Liver (tissue), 9 donors: Measurements from ENCODE around the gene ORAI2. TPM values are rescaled to one million over a fixed set of nuclear protein-coding genes. Genes with fewer than 3 reads are reported as not detected.

Experiments
- DNase-seq: peaks from one replicate; pipeline ENCODE4 v3.0.0-alpha.2; 2017; ENCODE audit warnings: low spot score
- H3K27ac ChIP-seq, 2 donors: one replicate each; pipeline ENCODE4 v1.7.0; 2013; ENCODE audit warnings: inconsistent platforms in 2 of 2, low read length in 2 of 2, control low read depth in 1 of 2, low read depth in 1 of 2, mild to moderate bottlenecking in 1 of 2
- H3K27me3 ChIP-seq, 4 donors: one replicate each; pipeline versions ENCODE4 v1.6.1 to v1.7.0; 2013; ENCODE audit warnings: low read length in 3 of 4, inconsistent platforms in 1 of 4, mild to moderate bottlenecking in 1 of 4, moderate library complexity in 1 of 4; ENCODE audit not compliant: control insufficient read depth in 4 of 4, insufficient read depth in 4 of 4
- H3K36me3 ChIP-seq, 4 donors: one replicate each; pipeline versions ENCODE4 v1.6.1 to v1.7.0; 2013; ENCODE audit warnings: low read length in 3 of 4, mild to moderate bottlenecking in 3 of 4, low read depth in 1 of 4, moderate library complexity in 1 of 4; ENCODE audit not compliant: control insufficient read depth in 4 of 4, insufficient read depth in 3 of 4
- H3K4me1 ChIP-seq, 4 donors: one replicate each; pipeline versions ENCODE4 v1.6.1 to v1.7.0; 2013; ENCODE audit warnings: low read length in 3 of 4, mild to moderate bottlenecking in 3 of 4, moderate library complexity in 1 of 4; ENCODE audit not compliant: control insufficient read depth in 4 of 4, insufficient read depth in 4 of 4
- H3K4me3 ChIP-seq, 3 donors: one replicate each; pipeline versions ENCODE4 v1.6.1 to v1.7.0; 2013; ENCODE audit warnings: low read length in 3 of 3, control low read depth in 1 of 3, low read depth in 1 of 3, mild to moderate bottlenecking in 1 of 3
- H3K9ac ChIP-seq, 2 donors: one replicate each; pipeline ENCODE4 v1.7.0; 2013; ENCODE audit warnings: low read length in 2 of 2, mild to moderate bottlenecking in 2 of 2, moderate library complexity in 2 of 2, control low read depth in 1 of 2, low read depth in 1 of 2
- H3K9me3 ChIP-seq, 4 donors: one replicate each; pipeline versions ENCODE4 v1.6.1 to v1.7.0; 2013; ENCODE audit warnings: low read length in 3 of 4; ENCODE audit not compliant: control insufficient read depth in 4 of 4
- EGR1 ChIP-seq, 2 donors: IDR thresholded peaks; 2 replicates each; pipeline ENCODE4 v1.6.1; 2016 to 2018; ENCODE audit warnings: antibody characterized with exemption in 2 of 2, low read depth in 2 of 2
- FOXA1 ChIP-seq: IDR thresholded peaks from 2 replicates; pipeline ENCODE4 v1.6.1; 2016; ENCODE audit warnings: antibody characterized with exemption
- FOXA2 ChIP-seq: IDR thresholded peaks from 2 replicates; pipeline ENCODE4 v1.6.1; 2016; ENCODE audit warnings: antibody characterized with exemption
- GABPA ChIP-seq, 2 donors: IDR thresholded peaks in 1 of 2; conservative IDR thresholded peaks in 1 of 2; 2 replicates each; pipeline ENCODE4 v1.6.1; 2016; ENCODE audit warnings: antibody characterized with exemption in 2 of 2, mild to moderate bottlenecking in 1 of 2, moderate library complexity in 1 of 2
- HNF4A ChIP-seq, 2 donors: conservative IDR thresholded peaks; 2 replicates each; pipeline ENCODE4 v1.6.1; 2016; ENCODE audit warnings: antibody characterized with exemption in 2 of 2, mild to moderate bottlenecking in 2 of 2
- NR2F2 ChIP-seq: IDR thresholded peaks from 2 replicates; pipeline ENCODE4 v1.6.1; 2016; ENCODE audit warnings: antibody characterized with exemption
- RAD21 ChIP-seq, 2 donors: IDR thresholded peaks; 2 replicates each; pipeline ENCODE4 v1.6.1; 2016; ENCODE audit warnings: antibody characterized with exemption in 2 of 2, mild to moderate bottlenecking in 2 of 2
- RXRA ChIP-seq, 2 donors: IDR thresholded peaks; 2 replicates each; pipeline ENCODE4 v1.6.1; 2017 to 2018; ENCODE audit warnings: antibody characterized with exemption in 2 of 2, mild to moderate bottlenecking in 1 of 2
- SP1 ChIP-seq: IDR thresholded peaks from 2 replicates; pipeline ENCODE4 v1.6.1; 2018; ENCODE audit warnings: antibody characterized with exemption, mild to moderate bottlenecking
- TAF1 ChIP-seq: conservative IDR thresholded peaks from 2 replicates; pipeline ENCODE4 v1.6.1; 2016; ENCODE audit warnings: antibody characterized with exemption, mild to moderate bottlenecking
- YY1 ChIP-seq: IDR thresholded peaks from 2 replicates; pipeline ENCODE4 v1.6.1; 2016; ENCODE audit warnings: antibody characterized with exemption, mild to moderate bottlenecking
- WGBS: extraction: QIAGEN DNeasy Blood & Tissue Kit; methylation state at CpG from one replicate; pipeline ENCODE4 v1.1.7; 2013; 5-methylcytosine and 5-hydroxymethylcytosine counted together
- polyA plus RNA-seq, 2 donors: library from polyadenylated mRNA; stranded (reverse) in 1 of 2; unstranded in 1 of 2; fragments of 200-250 nt in 1 of 2; fragments of >200 nt in 1 of 2; fragmentation: Nextera tagmentation in 1 of 2; extraction: Ambion mirVana in 1 of 2; gene quantifications; one replicate each; pipeline versions ENCODE4 v1.2.1 to v1.2.3, GENCODE V29; 2013 to 2015
- total RNA-seq, 2 donors: library from RNA; depleted of rRNA; stranded (reverse); fragments of >200 nt; gene quantifications; one replicate each; pipeline ENCODE4 v1.2.3, GENCODE V29; 2014
- TF ChIP-seq, protein P1 (sequence below): fragments of 150-350 bp; IDR thresholded peaks from 2 replicates; pipeline ENCODE4 v1.5.1; 2017; ENCODE audit warnings: improper control_type of control experiment, low read depth, low read length; ENCODE audit not compliant: missing input control
- TF ChIP-seq, protein P2 (sequence below): IDR thresholded peaks from 2 replicates; pipeline ENCODE4 v1.6.1; 2016; ENCODE audit warnings: antibody characterized with exemption, mild to moderate bottlenecking
- TF ChIP-seq, protein P3 (sequence below): IDR thresholded peaks from 2 replicates; pipeline ENCODE4 v1.6.1; 2016; ENCODE audit warnings: antibody characterized with exemption
- TF ChIP-seq, protein P4 (sequence below): IDR thresholded peaks from 2 replicates; pipeline ENCODE4 v1.6.1; 2016; ENCODE audit warnings: antibody characterized with exemption
- TF ChIP-seq, protein P5 (sequence below): IDR thresholded peaks from 2 replicates; pipeline ENCODE4 v1.6.1; 2016; ENCODE audit warnings: antibody characterized with exemption
- donor health status: healthy.
- donor health status: healthy.
- donor health status: healthy.
- donor health status: healthy.
- donor health status: healthy.

Gene ORAI2
- total and polyA plus RNA-seq, 4 donors: 1.3 to 10.3 (median 4.8) TPM

DNA sequence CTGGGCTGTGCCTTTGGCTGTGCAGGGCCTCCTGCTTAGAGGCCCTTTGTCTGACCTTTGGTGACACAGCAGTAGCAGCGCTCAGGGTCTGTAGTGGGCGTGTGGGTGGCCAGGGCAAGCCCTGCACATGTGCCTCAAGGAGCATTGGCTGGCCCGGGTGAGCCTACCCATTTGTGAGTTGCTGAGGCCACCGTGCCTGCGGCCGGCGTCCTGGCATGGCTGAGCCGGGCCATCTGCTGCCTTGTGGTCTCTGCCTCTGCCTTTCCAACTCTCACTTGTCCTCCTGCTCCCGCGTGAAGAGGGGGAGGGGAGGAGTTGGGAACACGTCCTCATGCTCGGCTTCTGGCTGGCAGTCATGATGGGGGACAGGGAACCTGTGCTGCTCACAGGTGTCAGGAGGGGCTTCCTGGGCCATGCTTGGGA, 9.2 kb upstream of the ORAI2 start:
- 83% methylated on average over 12 of the region's 12 CpGs for WGBS
- Histone ChIP-seq H3K27ac (no peak overlapping the region), H3K36me3 (peaks cover 2 to 42% (median 12%) of the 10 kb centered on the region in 4 donors), H3K4me1 (no peaks in the 10 kb centered on the region), H3K4me3 (no peak overlapping the region), H3K9me3 (no peaks in the 10 kb centered on the region), H3K9ac (no peak overlapping the region), H3K27me3 (no peaks in the 10 kb centered on the region)
- no peak for DNase-seq
- no peak for TF ChIP-seq FOXA2
- TF ChIP-seq NR2F2: no peak
- TF ChIP-seq, protein P1, sequence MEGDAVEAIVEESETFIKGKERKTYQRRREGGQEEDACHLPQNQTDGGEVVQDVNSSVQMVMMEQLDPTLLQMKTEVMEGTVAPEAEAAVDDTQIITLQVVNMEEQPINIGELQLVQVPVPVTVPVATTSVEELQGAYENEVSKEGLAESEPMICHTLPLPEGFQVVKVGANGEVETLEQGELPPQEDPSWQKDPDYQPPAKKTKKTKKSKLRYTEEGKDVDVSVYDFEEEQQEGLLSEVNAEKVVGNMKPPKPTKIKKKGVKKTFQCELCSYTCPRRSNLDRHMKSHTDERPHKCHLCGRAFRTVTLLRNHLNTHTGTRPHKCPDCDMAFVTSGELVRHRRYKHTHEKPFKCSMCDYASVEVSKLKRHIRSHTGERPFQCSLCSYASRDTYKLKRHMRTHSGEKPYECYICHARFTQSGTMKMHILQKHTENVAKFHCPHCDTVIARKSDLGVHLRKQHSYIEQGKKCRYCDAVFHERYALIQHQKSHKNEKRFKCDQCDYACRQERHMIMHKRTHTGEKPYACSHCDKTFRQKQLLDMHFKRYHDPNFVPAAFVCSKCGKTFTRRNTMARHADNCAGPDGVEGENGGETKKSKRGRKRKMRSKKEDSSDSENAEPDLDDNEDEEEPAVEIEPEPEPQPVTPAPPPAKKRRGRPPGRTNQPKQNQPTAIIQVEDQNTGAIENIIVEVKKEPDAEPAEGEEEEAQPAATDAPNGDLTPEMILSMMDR: no peak

DNA sequence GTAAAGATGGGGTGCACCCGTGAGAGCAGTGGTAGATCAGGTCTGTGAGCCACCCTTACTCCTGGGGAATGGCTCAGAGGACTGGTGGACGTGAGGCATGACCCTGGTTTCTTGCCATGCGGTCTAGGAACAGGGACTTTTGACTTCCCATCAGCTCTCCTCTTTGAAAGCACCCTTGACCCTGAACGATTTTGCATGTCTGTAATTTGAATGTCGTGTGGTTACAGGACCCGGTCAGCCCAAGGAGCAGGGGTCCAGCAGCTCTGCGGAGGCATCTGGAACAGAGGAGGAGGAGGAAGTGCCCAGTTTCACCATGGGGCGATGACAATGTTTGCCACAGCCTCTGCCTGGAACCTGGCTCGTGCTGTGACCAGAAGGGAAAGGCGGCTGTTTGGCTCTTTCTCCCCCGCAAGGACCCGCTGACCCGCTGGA, 8.6 kb upstream of the ORAI2 start:
- TF ChIP-seq HNF4A (conservative IDR thresholded peaks at IDR 0.05): no peak
- no peak for TF ChIP-seq TAF1
- TF ChIP-seq SP1: no peak
- TF ChIP-seq, protein P2, sequence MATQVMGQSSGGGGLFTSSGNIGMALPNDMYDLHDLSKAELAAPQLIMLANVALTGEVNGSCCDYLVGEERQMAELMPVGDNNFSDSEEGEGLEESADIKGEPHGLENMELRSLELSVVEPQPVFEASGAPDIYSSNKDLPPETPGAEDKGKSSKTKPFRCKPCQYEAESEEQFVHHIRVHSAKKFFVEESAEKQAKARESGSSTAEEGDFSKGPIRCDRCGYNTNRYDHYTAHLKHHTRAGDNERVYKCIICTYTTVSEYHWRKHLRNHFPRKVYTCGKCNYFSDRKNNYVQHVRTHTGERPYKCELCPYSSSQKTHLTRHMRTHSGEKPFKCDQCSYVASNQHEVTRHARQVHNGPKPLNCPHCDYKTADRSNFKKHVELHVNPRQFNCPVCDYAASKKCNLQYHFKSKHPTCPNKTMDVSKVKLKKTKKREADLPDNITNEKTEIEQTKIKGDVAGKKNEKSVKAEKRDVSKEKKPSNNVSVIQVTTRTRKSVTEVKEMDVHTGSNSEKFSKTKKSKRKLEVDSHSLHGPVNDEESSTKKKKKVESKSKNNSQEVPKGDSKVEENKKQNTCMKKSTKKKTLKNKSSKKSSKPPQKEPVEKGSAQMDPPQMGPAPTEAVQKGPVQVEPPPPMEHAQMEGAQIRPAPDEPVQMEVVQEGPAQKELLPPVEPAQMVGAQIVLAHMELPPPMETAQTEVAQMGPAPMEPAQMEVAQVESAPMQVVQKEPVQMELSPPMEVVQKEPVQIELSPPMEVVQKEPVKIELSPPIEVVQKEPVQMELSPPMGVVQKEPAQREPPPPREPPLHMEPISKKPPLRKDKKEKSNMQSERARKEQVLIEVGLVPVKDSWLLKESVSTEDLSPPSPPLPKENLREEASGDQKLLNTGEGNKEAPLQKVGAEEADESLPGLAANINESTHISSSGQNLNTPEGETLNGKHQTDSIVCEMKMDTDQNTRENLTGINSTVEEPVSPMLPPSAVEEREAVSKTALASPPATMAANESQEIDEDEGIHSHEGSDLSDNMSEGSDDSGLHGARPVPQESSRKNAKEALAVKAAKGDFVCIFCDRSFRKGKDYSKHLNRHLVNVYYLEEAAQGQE: no peak
- no peaks in the 10 kb centered on the region for H3K27me3 ChIP-seq
- no peak overlapping the region for H3K9ac ChIP-seq
- H3K27ac ChIP-seq: peak overlapping the region; percentile 70 to 77
- no peak overlapping the region for H3K4me3 ChIP-seq
- H3K4me1 ChIP-seq: no peaks in the 10 kb centered on the region
- no peak for DNase-seq
- 83% methylated on average over 13 of the region's 13 CpGs for WGBS
- peaks cover 2 to 39% (median 12%) of the 10 kb centered on the region in 4 donors for H3K36me3 ChIP-seq
- H3K9me3 ChIP-seq: no peaks in the 10 kb centered on the region

DNA sequence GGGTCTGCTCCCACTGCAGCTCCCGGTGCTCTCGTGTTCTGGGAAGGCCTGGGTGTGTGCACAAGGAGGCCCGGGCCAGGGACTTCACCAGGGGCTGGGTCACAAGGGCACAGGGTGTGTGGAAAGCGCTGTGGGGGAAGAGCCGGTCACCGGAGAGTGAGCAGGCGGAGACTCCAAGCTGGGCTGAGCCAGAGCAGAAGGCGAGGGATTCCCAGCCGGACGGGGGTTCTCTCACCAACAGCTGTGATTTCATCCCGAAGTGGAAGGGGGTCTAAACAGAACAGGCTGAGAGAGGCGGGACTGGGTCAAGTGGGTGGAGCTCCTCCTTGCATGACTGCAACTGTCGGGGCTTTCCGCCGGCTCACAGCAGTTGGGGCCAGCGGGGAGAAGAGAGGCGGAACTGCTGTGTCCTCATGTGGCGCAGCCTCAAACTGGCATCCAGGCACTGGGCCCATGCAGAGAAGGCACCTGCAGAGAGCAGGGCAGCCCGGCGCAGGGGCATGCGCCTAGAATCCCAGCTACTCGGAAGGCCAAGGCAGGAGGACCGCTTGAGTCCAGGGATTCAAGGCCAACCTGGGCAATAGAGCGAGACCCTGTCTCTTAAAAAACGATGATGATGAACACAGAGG, 7.6 kb upstream of the ORAI2 start:
- no peaks in the 10 kb centered on the region for H3K9me3 ChIP-seq
- H3K4me3 ChIP-seq: no peak overlapping the region
- peaks cover 2 to 32% (median 11%) of the 10 kb centered on the region in 4 donors for H3K36me3 ChIP-seq
- DNase-seq: peak; percentile 59
- no peaks in the 10 kb centered on the region for H3K27me3 ChIP-seq
- no peak overlapping the region for H3K9ac ChIP-seq
- 78% methylated on average over 25 of the region's 25 CpGs for WGBS
- peak overlapping the region; percentile 70 to 77 for H3K27ac ChIP-seq
- no peaks in the 10 kb centered on the region for H3K4me1 ChIP-seq
- TF ChIP-seq HNF4A (conservative IDR thresholded peaks at IDR 0.05) (no peak), RAD21 (IDR thresholded peaks at IDR 0.05) (no peak), FOXA1 (no peak), TAF1 (no peak), YY1 (no peak), FOXA2 (no peak), EGR1 (IDR thresholded peaks at IDR 0.05; ENCODE audit: low read depth in 2 of 2) (no peak), GABPA (IDR thresholded peaks at IDR 0.05 in 1 of 2, conservative IDR thresholded peaks at IDR 0.05 in 1 of 2) (no peak), SP1 (no peak), RXRA (IDR thresholded peaks at IDR 0.05) (no peak), NR2F2 (no peak)
- TF ChIP-seq, protein P1: no peak
- TF ChIP-seq, protein P3, sequence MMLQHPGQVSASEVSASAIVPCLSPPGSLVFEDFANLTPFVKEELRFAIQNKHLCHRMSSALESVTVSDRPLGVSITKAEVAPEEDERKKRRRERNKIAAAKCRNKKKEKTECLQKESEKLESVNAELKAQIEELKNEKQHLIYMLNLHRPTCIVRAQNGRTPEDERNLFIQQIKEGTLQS: no peak
- TF ChIP-seq, protein P4, sequence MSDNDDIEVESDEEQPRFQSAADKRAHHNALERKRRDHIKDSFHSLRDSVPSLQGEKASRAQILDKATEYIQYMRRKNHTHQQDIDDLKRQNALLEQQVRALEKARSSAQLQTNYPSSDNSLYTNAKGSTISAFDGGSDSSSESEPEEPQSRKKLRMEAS: no peak
- TF ChIP-seq, protein P5, sequence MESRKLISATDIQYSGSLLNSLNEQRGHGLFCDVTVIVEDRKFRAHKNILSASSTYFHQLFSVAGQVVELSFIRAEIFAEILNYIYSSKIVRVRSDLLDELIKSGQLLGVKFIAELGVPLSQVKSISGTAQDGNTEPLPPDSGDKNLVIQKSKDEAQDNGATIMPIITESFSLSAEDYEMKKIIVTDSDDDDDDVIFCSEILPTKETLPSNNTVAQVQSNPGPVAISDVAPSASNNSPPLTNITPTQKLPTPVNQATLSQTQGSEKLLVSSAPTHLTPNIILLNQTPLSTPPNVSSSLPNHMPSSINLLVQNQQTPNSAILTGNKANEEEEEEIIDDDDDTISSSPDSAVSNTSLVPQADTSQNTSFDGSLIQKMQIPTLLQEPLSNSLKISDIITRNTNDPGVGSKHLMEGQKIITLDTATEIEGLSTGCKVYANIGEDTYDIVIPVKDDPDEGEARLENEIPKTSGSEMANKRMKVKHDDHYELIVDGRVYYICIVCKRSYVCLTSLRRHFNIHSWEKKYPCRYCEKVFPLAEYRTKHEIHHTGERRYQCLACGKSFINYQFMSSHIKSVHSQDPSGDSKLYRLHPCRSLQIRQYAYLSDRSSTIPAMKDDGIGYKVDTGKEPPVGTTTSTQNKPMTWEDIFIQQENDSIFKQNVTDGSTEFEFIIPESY: no peak
